GM19372 (cell line): ENCODE data around the gene PAPPA2.

Source experiments
- ATAC-seq: cut with Tn5 transposase; IDR thresholded peaks from one replicate; pipeline ENCODE4 v1.9.1; 2021; ENCODE audit warnings: mild to moderate bottlenecking, low read depth, moderate library complexity; ENCODE audit not compliant: unreplicated experiment

The PAPPA2 gene

DNA sequence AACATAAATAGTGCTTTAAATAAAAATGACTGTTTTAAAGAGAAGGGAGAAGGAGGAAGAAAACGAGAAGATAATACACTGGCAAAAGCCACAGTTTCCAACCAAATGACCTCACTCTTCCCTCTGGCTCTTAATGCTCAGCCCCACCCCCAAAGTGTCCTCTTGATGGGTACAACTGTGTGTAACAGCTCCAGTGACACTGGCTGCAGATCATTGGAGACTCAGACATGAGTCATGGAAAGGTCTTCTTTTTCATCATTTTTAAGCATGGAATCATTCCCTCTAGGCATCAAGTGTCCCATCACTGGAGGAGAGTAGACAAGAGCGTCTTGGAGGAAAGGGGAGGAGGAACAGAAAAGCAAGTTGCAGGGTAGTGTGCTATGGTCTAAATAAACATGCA, 333.0 kb downstream of the PAPPA2 start:
- ATAC-seq: no peak

- no peak for ATAC-seq
Measured at GRCh38 chr1:176796583-176796982, 333.6 kb downstream of the PAPPA2 start.

- ATAC-seq: no peak
Measured at GRCh38 chr1:176799327-176799726, 336.4 kb downstream of the PAPPA2 start.

GRCh38 chr1:176800978-176801513, 338.1 kb downstream of the PAPPA2 start:
- ATAC-seq: no peak

GRCh38 chr1:176801514-176802020, 338.6 kb downstream of the PAPPA2 start:
- no peak for ATAC-seq

GRCh38 chr1:176802316-176802715, 339.3 kb downstream of the PAPPA2 start:
- ATAC-seq: no peak

GRCh38 chr1:176803042-176803441, 340.1 kb downstream of the PAPPA2 start:
- no peak for ATAC-seq

DNA sequence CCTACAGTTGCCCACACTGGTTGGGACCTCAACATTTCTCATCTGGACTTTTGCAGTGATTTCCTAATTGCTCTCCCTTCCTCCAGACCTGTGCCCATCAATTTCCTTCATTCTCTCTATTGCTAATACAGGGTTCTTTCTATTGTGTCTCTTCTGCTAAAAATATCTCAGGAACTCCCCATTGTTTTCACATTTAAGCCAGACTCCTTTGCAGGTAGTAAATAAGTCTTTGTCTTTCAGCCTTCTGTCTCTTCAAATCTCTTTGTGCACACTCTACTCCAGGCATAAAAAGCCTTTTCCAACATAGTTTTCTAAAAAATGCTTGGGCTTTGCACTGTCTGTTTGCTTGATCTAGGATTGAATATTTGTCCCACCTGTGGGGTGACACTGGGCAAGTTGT, 340.6 kb downstream of the PAPPA2 start:
- no peak for ATAC-seq

GRCh38 chr1:176809292-176809691, 346.3 kb downstream of the PAPPA2 start:
- no peak for ATAC-seq

DNA sequence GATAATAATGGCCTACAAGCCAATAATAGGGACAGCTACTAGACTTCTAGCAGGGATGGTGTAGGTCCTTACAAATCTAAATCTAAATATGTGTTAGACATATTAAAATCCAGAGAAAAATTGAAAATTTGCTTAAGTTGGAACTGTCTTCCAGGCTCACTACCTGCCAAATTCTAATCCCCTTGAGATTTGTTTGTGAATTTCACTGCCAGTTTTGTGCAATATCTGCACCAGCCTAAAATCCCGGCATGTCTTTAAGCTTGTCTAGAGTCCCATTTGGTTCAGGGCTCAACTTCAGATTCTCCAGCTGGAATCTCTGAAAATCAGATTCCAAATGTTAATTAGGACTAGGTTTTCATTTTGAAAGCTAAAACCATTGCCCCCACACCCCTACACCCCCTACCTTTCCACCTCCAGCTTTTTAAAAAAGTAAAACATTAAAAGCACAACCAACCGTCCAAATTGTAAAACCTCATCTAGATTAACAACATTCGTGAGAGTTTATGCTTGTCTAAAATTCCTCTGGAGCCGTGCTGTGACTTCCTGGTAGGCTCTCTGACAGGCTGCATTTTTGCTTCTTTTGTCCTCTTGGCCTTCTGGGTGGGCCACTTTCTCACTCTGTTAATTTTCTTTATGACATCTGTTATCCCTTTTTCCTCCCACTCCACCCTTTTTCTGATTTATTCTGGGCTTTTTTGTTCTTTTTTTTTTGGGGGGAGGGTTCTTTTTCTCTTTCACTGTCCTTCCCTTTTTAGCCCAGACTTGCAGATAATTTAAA, 348.7 kb downstream of the PAPPA2 start:
- no peak for ATAC-seq

DNA sequence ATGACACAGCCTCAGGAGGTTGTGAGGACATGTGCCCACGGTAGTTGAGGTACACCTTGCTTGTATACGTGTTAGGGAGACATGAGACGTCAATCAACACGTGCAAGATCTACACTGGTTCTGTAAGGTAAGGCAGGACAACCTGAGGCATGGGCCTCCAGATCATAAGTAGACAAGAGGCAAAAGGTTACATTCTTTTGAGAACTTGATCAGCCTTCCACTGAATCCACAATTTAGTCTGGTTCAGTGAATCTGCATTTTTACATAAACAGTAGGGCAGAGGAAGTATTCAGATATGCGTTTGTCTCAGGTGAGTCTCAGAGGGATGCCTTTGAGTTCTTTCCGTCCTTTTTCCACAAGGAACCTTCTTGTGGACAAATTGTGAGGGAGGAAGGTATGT, 352.6 kb downstream of the PAPPA2 start:
- ATAC-seq: no peak

DNA sequence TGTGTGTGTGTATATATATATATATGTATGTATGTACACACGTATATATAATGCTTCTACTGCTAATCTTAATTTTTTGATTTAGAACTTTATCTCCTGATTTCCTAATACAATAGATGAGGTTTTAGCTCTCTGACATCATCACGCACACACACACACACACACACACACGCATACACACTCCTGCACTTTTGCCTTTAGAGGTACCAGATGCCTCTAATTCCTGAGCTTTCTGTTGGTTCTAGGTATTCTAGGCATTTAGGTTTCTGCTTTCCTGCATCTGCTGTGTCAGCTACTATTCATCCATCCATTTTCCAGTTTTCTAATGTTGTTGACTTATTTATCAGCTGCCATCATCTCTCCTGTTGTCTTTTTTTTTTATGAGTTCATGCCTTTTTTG, 353.3 kb downstream of the PAPPA2 start:
- ATAC-seq: no peak

DNA sequence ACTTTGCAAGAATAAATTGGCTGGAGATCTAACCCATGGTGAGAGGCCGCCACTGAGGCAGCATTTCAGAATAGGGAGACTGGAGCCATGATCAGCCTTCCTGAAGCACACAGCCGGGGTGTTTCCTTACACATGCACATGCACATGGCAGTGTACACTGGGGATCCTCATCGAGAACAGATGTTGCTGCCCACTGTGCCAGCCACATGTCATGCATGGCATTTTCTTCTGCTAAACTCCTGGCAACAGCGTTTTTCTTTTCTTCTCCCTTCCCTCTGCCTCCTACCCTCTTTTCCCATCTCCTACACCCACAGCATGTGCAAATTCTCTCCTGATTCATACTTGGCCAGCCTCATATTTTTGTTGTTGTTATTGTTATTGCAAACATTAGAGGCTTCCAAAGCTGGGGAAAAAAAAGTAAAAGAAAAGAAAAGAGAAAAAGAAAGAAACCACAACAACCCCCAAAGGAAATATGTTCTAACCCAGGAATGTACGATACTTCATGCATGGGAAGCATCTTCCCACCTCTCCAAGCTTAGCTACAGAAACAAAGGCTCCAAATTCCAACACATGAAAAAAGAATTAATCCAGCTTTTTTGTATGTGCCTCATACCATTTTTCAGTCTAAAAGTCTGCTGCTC, 357.5 kb downstream of the PAPPA2 start:
- no peak for ATAC-seq

DNA sequence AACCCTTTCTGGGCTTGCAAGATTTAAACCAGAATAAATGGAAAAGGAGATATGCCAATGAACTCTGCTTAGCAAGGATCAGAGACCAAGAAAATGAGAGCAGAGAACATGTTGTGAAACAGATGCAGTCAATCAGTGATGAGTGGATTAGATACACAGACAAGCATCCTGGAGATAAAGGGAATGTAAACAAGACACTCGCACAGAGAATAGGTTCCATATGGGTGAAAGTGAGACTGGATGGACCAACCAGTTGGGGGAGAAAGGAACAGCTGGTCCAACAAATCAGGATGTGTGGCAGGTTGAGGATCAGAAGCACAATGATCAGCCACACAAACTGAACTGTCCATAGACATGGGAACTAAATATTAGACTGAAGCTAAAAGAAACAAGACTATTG, 363.3 kb downstream of the PAPPA2 start:
- no peak for ATAC-seq

DNA sequence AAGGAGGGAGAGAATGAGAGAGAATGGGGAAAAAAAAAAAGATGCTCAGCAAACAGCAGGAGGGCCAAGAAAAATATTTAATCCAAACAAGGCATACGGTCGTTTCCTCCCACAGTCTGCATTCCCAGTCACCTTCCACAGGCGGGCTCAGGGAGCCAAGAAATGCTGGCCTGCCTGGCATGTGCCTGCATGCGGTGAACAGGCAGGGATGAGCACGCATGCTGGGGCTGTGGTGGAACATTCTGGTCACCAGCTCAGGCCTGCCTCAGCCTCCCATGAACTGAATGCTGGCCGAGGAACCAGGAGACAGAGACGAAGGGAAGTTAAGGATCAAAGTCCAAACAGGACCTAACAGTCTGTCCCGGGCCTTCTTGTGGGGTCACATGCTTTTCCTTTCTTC, 366.3 kb downstream of the PAPPA2 start:
- ATAC-seq: no peak

GRCh38 chr1:176831150-176831549, 368.2 kb downstream of the PAPPA2 start:
- no peak for ATAC-seq

GRCh38 chr1:176837708-176838107, 374.7 kb downstream of the PAPPA2 start:
- no peak for ATAC-seq

GRCh38 chr1:176838276-176838995, 375.5 kb downstream of the PAPPA2 start:
- no peak for ATAC-seq

GRCh38 chr1:176839216-176839615, 376.2 kb downstream of the PAPPA2 start:
- no peak for ATAC-seq

GRCh38 chr1:176841238-176841637, 378.3 kb downstream of the PAPPA2 start:
- no peak for ATAC-seq
